K562 (cell line): ENCODE results near the gene BRWD1. TPM values are rescaled to one million over a fixed set of nuclear protein-coding genes. Genes with fewer than 3 reads are reported as not detected.
A peak's percentile ranks its signal among the peaks of the same experiment; 100 is the strongest.

Experiments used
- ARID1B ChIP-seq: fragments of 450-650 bp; IDR thresholded peaks from 2 replicates; pipeline ENCODE4 v1.6.1; 2016; ENCODE audit warnings: antibody characterized with exemption, mild to moderate bottlenecking, inconsistent platforms
- ARID3A ChIP-seq: IDR thresholded peaks from 2 replicates; pipeline ENCODE4 v1.6.1; 2012; ENCODE audit warnings: low read depth, low read length, improper control_type of control experiment, borderline replicate concordance
- CEBPB ChIP-seq: fragments of 450-650 bp; IDR thresholded peaks from 2 replicates; pipeline ENCODE4 v1.6.1; 2016; ENCODE audit warnings: missing genetic modification characterization, missing compliant biosample characterization
- DPF2 ChIP-seq: fragments of 450-650 bp; IDR thresholded peaks from 2 replicates; pipeline ENCODE4 v1.6.1; 2016
- FOXM1 ChIP-seq, 2 experiments: fragments of 450-650 bp in 1 of 2; sonication (generic) in 1 of 2; formaldehyde crosslinking in 1 of 2; IDR thresholded peaks; 2 replicates each; pipeline versions ENCODE4 v1.6.1 to v1.9.0; 2017 to 2022; ENCODE audit warnings: low read depth in 2 of 2, mild to moderate bottlenecking in 2 of 2, missing genetic modification reagents in 1 of 2, moderate library complexity in 1 of 2
- IFI16 ChIP-seq: fragments of 250-450 bp; sonication (Bioruptor Pico); IDR thresholded peaks from 2 replicates; pipeline ENCODE4 v2.1.2; 2022; ENCODE audit warnings: mild to moderate bottlenecking, inconsistent platforms
- MBD1 ChIP-seq: fragments of 250-450 bp; sonication (Bioruptor Pico); IDR thresholded peaks from 2 replicates; pipeline ENCODE4 v1.8.0; 2022; ENCODE audit warnings: inconsistent platforms
- MCM2 ChIP-seq: fragments of 450-650 bp; IDR thresholded peaks from 2 replicates; pipeline ENCODE4 v1.6.1; 2017; ENCODE audit warnings: low read depth, mild to moderate bottlenecking
- MEIS2 ChIP-seq: fragments of 450-650 bp; IDR thresholded peaks from 2 replicates; pipeline ENCODE4 v1.6.1; 2014; ENCODE audit warnings: mild to moderate bottlenecking; ENCODE audit not compliant: partially characterized antibody
- MXD1 ChIP-seq: fragments of 250-450 bp; sonication (Bioruptor Pico); IDR thresholded peaks from 2 replicates; pipeline ENCODE4 v1.8.0; 2021; ENCODE audit warnings: borderline replicate concordance, mild to moderate bottlenecking, moderate library complexity; ENCODE audit not compliant: poor library complexity, severe bottlenecking
- NFRKB ChIP-seq: fragments of 450-650 bp; IDR thresholded peaks from 2 replicates; pipeline ENCODE4 v1.6.1; 2016; ENCODE audit warnings: low read depth
- NR4A1 ChIP-seq, 2 experiments: fragments of 250-450 bp in 1 of 2; fragments of 450-650 bp in 1 of 2; sonication (Bioruptor Pico) in 1 of 2; IDR thresholded peaks; 2 replicates each; pipeline versions ENCODE4 v1.4.0 to v1.6.1; 2016 to 2020; ENCODE audit warnings: mild to moderate bottlenecking in 2 of 2, missing compliant biosample characterization in 1 of 2, missing genetic modification characterization in 1 of 2, moderate library complexity in 1 of 2
- POU5F1 ChIP-seq: fragments of 150-350 bp; IDR thresholded peaks from 2 replicates; pipeline ENCODE4 v1.6.1; 2014; ENCODE audit warnings: borderline replicate concordance, low read length, low read depth, mild to moderate bottlenecking; ENCODE audit not compliant: partially characterized antibody
- PRMT5 ChIP-seq: sonication (generic); formaldehyde crosslinking; IDR thresholded peaks from 2 replicates; pipeline ENCODE4 v1.5.0; 2020; ENCODE audit warnings: missing genetic modification reagents
- RBFOX2 ChIP-seq: fragments of 200-400 bp; formaldehyde crosslinking; IDR thresholded peaks from 2 replicates; pipeline ENCODE4 v1.6.1; 2017; ENCODE audit warnings: low read depth, mild to moderate bottlenecking, low read length, moderate library complexity
- SFPQ ChIP-seq: fragments of 200-400 bp; formaldehyde crosslinking; IDR thresholded peaks from 2 replicates; pipeline ENCODE4 v1.6.1; 2017; ENCODE audit warnings: mild to moderate bottlenecking, low read depth, low read length, moderate library complexity
- TAL1 ChIP-seq: fragments of 450-650 bp; IDR thresholded peaks from 2 replicates; pipeline ENCODE4 v1.6.1; 2016; ENCODE audit warnings: mild to moderate bottlenecking
- TOE1 ChIP-seq, 2 experiments: fragments of 450-650 bp in 1 of 2; sonication (generic) in 1 of 2; formaldehyde crosslinking in 1 of 2; IDR thresholded peaks; 2 replicates each; pipeline versions ENCODE4 v1.7.1 to v1.8.0; 2016 to 2022; ENCODE audit warnings: borderline replicate concordance in 2 of 2, mild to moderate bottlenecking in 2 of 2, antibody characterized with exemption in 1 of 2, inconsistent platforms in 1 of 2, low read depth in 1 of 2, missing genetic modification reagents in 1 of 2, moderate library complexity in 1 of 2
- ZNF140 ChIP-seq: fragments of 250-450 bp; sonication (Bioruptor Pico); IDR thresholded peaks from 2 replicates; pipeline ENCODE4 v1.8.0; 2021; ENCODE audit warnings: moderate library complexity, mild to moderate bottlenecking, inconsistent platforms
- ZNF57 ChIP-seq: fragments of 450-650 bp; formaldehyde crosslinking; IDR thresholded peaks from 2 replicates; pipeline ENCODE4 v1.4.0; 2020; ENCODE audit warnings: mild to moderate bottlenecking, moderate library complexity
- polyA plus RNA-seq, 8 experiments: library from polyadenylated mRNA; depleted of rRNA in 4 of 8; stranded (reverse) in 5 of 8; unstranded in 3 of 8; fragments of >200 nt; fragmentation: Nextera tagmentation in 2 of 8; fragmentation: Illumina TruSeq in 1 of 8; extraction: Ambion mirVana in 2 of 8; extraction: Trizol in 1 of 8; gene quantifications; 2 replicates each; pipeline versions ENCODE4 v1.2.1 to v1.2.3, GENCODE V29; 2011 to 2014; ENCODE audit warnings: inconsistent platforms in 1 of 8, missing spikeins in 1 of 8
- total RNA-seq, 7 experiments: library from RNA; depleted of rRNA in 6 of 7; stranded (reverse); fragments of >200 nt in 6 of 7; fragmentation: Illumina TruSeq in 2 of 7; extraction: Trizol in 2 of 7; gene quantifications; 2 replicates each; pipeline versions ENCODE4 v1.2.1 to v1.2.3, GENCODE V29; 2011 to 2021; ENCODE audit warnings: low replicate concordance in 1 of 7

BRWD1 gene
- total and polyA plus RNA-seq, 9 of the 15 experiments (the other 6 are each of a cell fraction or from before 2014, with no cell fraction given), result 10.1 to 60.2 (median 34.1) TPM

GRCh38 chr21:39148975-39149374 is 164.5 kb downstream of the BRWD1 start (continued):
- no peak for TF ChIP-seq TOE1 (IDR thresholded peaks at IDR 0.05; ENCODE audit: borderline replicate concordance)
- no peak for TF ChIP-seq TOE1 (CRISPR knock-in tag; IDR thresholded peaks at IDR 0.05; ENCODE audit: borderline replicate concordance, low read depth)
- no peak for TF ChIP-seq RBFOX2
- no peak for TF ChIP-seq ARID3A
- no peak for TF ChIP-seq FOXM1 (IDR thresholded peaks at IDR 0.05; ENCODE audit: low read depth)
- TF ChIP-seq FOXM1 (CRISPR knock-in tag; IDR thresholded peaks at IDR 0.05; ENCODE audit: low read depth), result no peak
- TF ChIP-seq MBD1 (CRISPR knock-in tag), result no peak
- no peak for TF ChIP-seq MCM2
- TF ChIP-seq TAL1, result peak; percentile 56
- no peak for TF ChIP-seq MEIS2
- TF ChIP-seq IFI16 (CRISPR knock-in tag), result no peak
- TF ChIP-seq ZNF140 (CRISPR knock-in tag), result no peak
- no peak for TF ChIP-seq PRMT5 (CRISPR knock-in tag)
- TF ChIP-seq DPF2, result peak; percentile 49; the same call in 1 of the 2 replicates
- TF ChIP-seq NR4A1 (CRISPR knock-in tag; IDR thresholded peaks at IDR 0.05), result no peak
- TF ChIP-seq NR4A1 (tag; IDR thresholded peaks at IDR 0.05), result no peak
- no peak for TF ChIP-seq NFRKB
- no peak for TF ChIP-seq ZNF57 (CRISPR knock-in tag)
- TF ChIP-seq MXD1 (CRISPR knock-in tag), result no peak
- peak; percentile 62 for TF ChIP-seq CEBPB
- TF ChIP-seq SFPQ, result no peak
- no peak for TF ChIP-seq POU5F1
- peak; percentile 74 for TF ChIP-seq ARID1B
